ENCODE measurements around the gene TIGD3. TPM values are rescaled to one million over a fixed set of nuclear protein-coding genes. Genes with fewer than 3 reads are reported as not detected.
A peak's percentile ranks its signal among the peaks of the same experiment; 100 is the strongest.

TIGD3 gene
- total and polyA plus RNA-seq, 5 donors from 2014 or later: 0.19 to 0.90 (median 0.37) TPM

DNA sequence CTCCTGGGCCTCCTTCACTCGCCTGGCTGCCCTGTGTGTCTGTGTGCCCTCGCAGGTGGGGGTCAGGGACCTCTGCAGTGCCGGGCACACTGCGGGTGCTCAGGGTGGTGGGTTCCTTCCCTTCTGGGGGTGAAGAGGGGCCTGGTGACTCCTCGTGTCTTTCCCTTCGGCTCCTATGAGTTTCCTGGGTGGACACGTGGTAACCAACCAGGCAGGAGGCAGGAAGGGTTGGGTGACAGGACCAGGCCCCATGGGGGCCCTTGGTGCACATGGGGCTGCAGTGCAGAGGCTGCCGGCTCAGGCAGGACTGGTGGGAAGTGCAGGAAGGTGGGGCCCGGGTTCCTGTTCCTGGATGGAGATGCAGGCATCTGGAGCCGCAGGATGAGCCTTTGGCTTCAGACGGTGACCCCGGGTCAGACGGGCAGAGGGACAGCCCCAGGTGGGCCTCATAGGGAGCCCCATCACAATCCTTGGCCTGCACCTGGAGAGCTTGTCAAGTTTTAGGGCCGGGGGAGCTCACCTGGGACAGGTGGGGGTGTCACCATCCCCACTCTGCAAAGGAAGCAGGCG lies 41.5 kb downstream of the TIGD3 start:
- Mint-ChIP-seq H3K4me3 (no peak overlapping the region), H3K9me3 (no peaks in the 10 kb centered on the region), H3K27me3 (no peaks in the 10 kb centered on the region), H3K36me3 (peaks cover 16% of the 10 kb centered on the region), H3K4me1 (peaks cover 0 to 18% (median 3%) of the 10 kb centered on the region in 4 donors), H3K27ac (no peak overlapping the region)
- H3K4me3 ChIP-seq (ENCODE audit: low read depth, low read length): no peak overlapping the region
- ATAC-seq (ENCODE audit: low read depth in 2 of 2): no peak
- H3K27me3 ChIP-seq (ENCODE audit: control insufficient read depth, insufficient read depth, low read length): no peaks in the 10 kb centered on the region
- H3K27ac ChIP-seq (ENCODE audit: insufficient read depth, low read length, poor library complexity, severe bottlenecking): no peak overlapping the region
- DNase-seq: no peak
- H3K36me3 ChIP-seq (ENCODE audit: control insufficient read depth, insufficient read depth, low read length): peaks cover 54% of the 10 kb centered on the region
- no peaks in the 10 kb centered on the region for H3K4me1 ChIP-seq (ENCODE audit: control insufficient read depth, insufficient read depth, low read length, poor library complexity, severe bottlenecking)
- no peaks in the 10 kb centered on the region for H3K9me3 ChIP-seq (ENCODE audit: control insufficient read depth in 2 of 2, low read length in 2 of 2)

GRCh38 chr11:65396769-65397745 lies 42.5 kb downstream of the TIGD3 start:
- ATAC-seq (ENCODE audit: low read depth in 2 of 2) (no peak), DNase-seq (no peak)
- Mint-ChIP-seq H3K4me1 (peaks cover 0 to 13% (median 3%) of the 10 kb centered on the region in 4 donors), H3K27ac (peak overlapping the region in 2 of 3 donors; percentile 32 to 72), H3K9me3 (no peaks in the 10 kb centered on the region), H3K36me3 (peaks cover 20% of the 10 kb centered on the region), H3K4me3 (no peak overlapping the region), H3K27me3 (no peaks in the 10 kb centered on the region)
- no peaks in the 10 kb centered on the region for H3K4me1 ChIP-seq (ENCODE audit: control insufficient read depth, insufficient read depth, low read length, poor library complexity, severe bottlenecking)
- peaks cover 55% of the 10 kb centered on the region for H3K36me3 ChIP-seq (ENCODE audit: control insufficient read depth, insufficient read depth, low read length)
- H3K4me3 ChIP-seq (ENCODE audit: low read depth, low read length): no peak overlapping the region
- H3K9me3 ChIP-seq (ENCODE audit: control insufficient read depth in 2 of 2, low read length in 2 of 2): no peaks in the 10 kb centered on the region
- H3K27ac ChIP-seq (ENCODE audit: insufficient read depth, low read length, poor library complexity, severe bottlenecking): no peak overlapping the region
- H3K27me3 ChIP-seq (ENCODE audit: control insufficient read depth, insufficient read depth, low read length): no peaks in the 10 kb centered on the region

DNA sequence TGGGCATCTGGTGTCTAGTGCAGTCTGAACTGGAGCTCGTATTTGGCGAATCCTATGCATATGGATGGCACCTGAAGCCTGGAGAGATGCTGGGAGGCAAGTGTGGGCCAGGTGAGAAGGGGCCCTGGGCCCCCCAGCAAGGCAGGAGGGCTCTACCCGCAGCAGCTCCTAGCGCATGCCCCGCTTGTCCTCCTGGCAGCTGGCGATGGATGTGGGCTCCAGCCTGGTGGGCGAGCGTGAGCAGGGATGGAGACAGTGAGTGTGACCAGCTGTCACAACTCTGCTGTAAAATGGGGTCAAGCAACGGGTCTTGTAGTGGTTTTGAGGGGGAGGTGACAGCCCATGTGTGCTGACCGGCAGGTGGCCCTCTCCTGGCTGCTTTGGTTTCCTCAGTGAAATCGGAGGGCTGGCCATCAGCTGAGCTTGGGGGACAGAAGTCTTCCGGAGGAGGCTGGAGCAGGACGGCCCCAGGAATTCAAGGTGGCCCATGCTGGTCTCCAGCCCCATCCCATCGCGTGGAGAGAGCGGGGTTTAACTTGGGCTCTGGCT lies 43.9 kb downstream of the TIGD3 start:
- H3K36me3 ChIP-seq (ENCODE audit: control insufficient read depth, insufficient read depth, low read length): peaks cover 57% of the 10 kb centered on the region
- ATAC-seq (ENCODE audit: low read depth in 2 of 2): no peak
- Mint-ChIP-seq H3K27ac (no peak overlapping the region), H3K9me3 (no peaks in the 10 kb centered on the region), H3K27me3 (no peaks in the 10 kb centered on the region), H3K4me1 (peaks cover 0 to 11% (median 3%) of the 10 kb centered on the region in 4 donors), H3K36me3 (peaks cover 21% of the 10 kb centered on the region), H3K4me3 (no peak overlapping the region)
- no peaks in the 10 kb centered on the region for H3K9me3 ChIP-seq (ENCODE audit: control insufficient read depth in 2 of 2, low read length in 2 of 2)
- no peak for DNase-seq
- no peaks in the 10 kb centered on the region for H3K27me3 ChIP-seq (ENCODE audit: control insufficient read depth, insufficient read depth, low read length)
- no peak overlapping the region for H3K27ac ChIP-seq (ENCODE audit: insufficient read depth, low read length, poor library complexity, severe bottlenecking)
- no peak overlapping the region for H3K4me3 ChIP-seq (ENCODE audit: low read depth, low read length)
- no peaks in the 10 kb centered on the region for H3K4me1 ChIP-seq (ENCODE audit: control insufficient read depth, insufficient read depth, low read length, poor library complexity, severe bottlenecking)

- no peak for DNase-seq
- H3K4me3 ChIP-seq (ENCODE audit: low read depth, low read length): no peak overlapping the region
- H3K27ac Mint-ChIP-seq: peak overlapping the region in 2 of 3 donors; percentile 38 to 87
- H3K36me3 ChIP-seq (ENCODE audit: control insufficient read depth, insufficient read depth, low read length): peaks cover 60% of the 10 kb centered on the region
- H3K27ac ChIP-seq (ENCODE audit: insufficient read depth, low read length, poor library complexity, severe bottlenecking): no peak overlapping the region
- H3K36me3 Mint-ChIP-seq: peaks cover 23% of the 10 kb centered on the region
- no peaks in the 10 kb centered on the region for H3K9me3 ChIP-seq (ENCODE audit: control insufficient read depth in 2 of 2, low read length in 2 of 2)
- no peaks in the 10 kb centered on the region for H3K4me1 ChIP-seq (ENCODE audit: control insufficient read depth, insufficient read depth, low read length, poor library complexity, severe bottlenecking)
- no peaks in the 10 kb centered on the region for H3K9me3 Mint-ChIP-seq
- ATAC-seq (ENCODE audit: low read depth in 2 of 2): no peak
- H3K27me3 ChIP-seq (ENCODE audit: control insufficient read depth, insufficient read depth, low read length): no peaks in the 10 kb centered on the region
- H3K4me1 Mint-ChIP-seq: peaks cover 0 to 14% (median 5%) of the 10 kb centered on the region in 4 donors
- no peaks in the 10 kb centered on the region for H3K27me3 Mint-ChIP-seq
- no peak overlapping the region for H3K4me3 Mint-ChIP-seq
Observed at GRCh38 chr11:65399249-65399648, 44.7 kb downstream of the TIGD3 start.

DNA sequence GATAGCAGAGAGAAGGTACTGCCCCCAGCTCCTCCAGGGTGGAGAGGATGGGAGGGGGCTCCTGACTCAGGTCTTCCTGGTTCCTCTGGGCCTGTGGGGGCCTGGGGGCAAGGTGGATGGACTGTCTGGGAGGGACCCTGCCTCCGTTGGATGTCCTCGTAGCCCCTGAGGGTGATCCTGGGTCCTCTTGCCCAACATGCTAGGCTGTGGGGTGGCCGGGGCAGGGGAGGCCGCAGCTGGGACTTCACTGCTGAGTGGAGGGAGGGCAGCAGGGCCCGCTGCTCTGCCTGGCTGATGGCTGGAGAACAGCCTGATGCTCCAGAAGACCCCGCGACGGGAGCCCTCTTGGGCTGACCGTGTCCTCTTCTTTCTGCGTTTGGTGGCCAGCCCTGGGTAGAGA lies 45.3 kb downstream of the TIGD3 start:
- no peaks in the 10 kb centered on the region for H3K4me1 ChIP-seq (ENCODE audit: control insufficient read depth, insufficient read depth, low read length, poor library complexity, severe bottlenecking)
- peaks cover 62% of the 10 kb centered on the region for H3K36me3 ChIP-seq (ENCODE audit: control insufficient read depth, insufficient read depth, low read length)
- no peak overlapping the region for H3K27ac ChIP-seq (ENCODE audit: insufficient read depth, low read length, poor library complexity, severe bottlenecking)
- no peaks in the 10 kb centered on the region for H3K9me3 Mint-ChIP-seq
- no peaks in the 10 kb centered on the region for H3K27me3 Mint-ChIP-seq
- H3K4me3 Mint-ChIP-seq: no peak overlapping the region
- no peak overlapping the region for H3K27ac Mint-ChIP-seq
- no peaks in the 10 kb centered on the region for H3K9me3 ChIP-seq (ENCODE audit: control insufficient read depth in 2 of 2, low read length in 2 of 2)
- ATAC-seq (ENCODE audit: low read depth in 2 of 2) (no peak), DNase-seq (no peak)
- H3K4me1 Mint-ChIP-seq: peaks cover 0 to 14% (median 5%) of the 10 kb centered on the region in 4 donors
- H3K27me3 ChIP-seq (ENCODE audit: control insufficient read depth, insufficient read depth, low read length): no peaks in the 10 kb centered on the region
- no peak overlapping the region for H3K4me3 ChIP-seq (ENCODE audit: low read depth, low read length)
- peaks cover 23% of the 10 kb centered on the region for H3K36me3 Mint-ChIP-seq

DNA sequence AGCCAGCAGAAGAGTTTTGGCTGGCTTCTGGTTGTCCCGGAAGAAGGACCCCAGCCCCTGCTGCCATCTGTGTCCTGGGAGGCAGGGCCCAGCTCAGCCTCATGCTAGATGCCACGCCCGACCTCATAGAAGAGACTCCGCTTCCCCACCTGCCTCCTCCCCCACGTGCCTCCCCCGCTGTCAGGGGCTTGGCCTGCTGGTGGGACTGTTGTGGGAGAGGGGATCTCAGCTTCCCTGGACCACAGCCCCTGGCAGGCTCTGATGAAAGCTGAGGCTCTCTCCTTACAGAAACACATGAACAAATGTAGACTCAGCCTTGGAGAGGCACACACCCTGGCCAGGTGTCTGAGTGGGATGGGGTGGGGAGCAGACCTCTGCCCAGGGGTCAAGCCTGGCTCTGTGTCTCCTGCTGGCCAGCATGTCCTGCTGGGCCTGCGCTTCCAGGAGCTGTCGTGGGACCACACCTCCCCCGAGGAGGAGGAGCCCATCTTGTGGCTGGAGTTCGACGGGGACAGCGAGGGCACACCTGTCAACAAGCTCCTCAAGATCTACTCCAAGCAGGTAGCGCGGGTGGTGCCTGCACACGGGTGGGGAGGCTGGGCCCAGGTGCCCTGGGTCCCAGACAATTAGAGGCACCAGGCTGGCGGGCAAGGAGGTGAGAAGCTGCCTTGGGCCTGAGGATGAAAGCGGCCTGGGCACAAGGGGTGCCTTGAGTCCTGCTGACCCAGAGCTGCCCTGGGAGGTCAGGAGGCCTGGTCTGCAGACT lies 45.9 kb downstream of the TIGD3 start:
- H3K9me3 Mint-ChIP-seq: no peaks in the 10 kb centered on the region
- DNase-seq (no peak), ATAC-seq (ENCODE audit: low read depth in 2 of 2) (no peak)
- no peak overlapping the region for H3K4me3 ChIP-seq (ENCODE audit: low read depth, low read length)
- no peak overlapping the region for H3K27ac Mint-ChIP-seq
- H3K4me1 ChIP-seq (ENCODE audit: control insufficient read depth, insufficient read depth, low read length, poor library complexity, severe bottlenecking): no peaks in the 10 kb centered on the region
- H3K9me3 ChIP-seq (ENCODE audit: control insufficient read depth in 2 of 2, low read length in 2 of 2): no peaks in the 10 kb centered on the region
- peaks cover 66% of the 10 kb centered on the region for H3K36me3 ChIP-seq (ENCODE audit: control insufficient read depth, insufficient read depth, low read length)
- H3K4me3 Mint-ChIP-seq: no peak overlapping the region
- H3K4me1 Mint-ChIP-seq: peaks cover 0 to 14% (median 5%) of the 10 kb centered on the region in 4 donors
- H3K27ac ChIP-seq (ENCODE audit: insufficient read depth, low read length, poor library complexity, severe bottlenecking): no peak overlapping the region
- H3K27me3 ChIP-seq (ENCODE audit: control insufficient read depth, insufficient read depth, low read length): no peaks in the 10 kb centered on the region
- no peaks in the 10 kb centered on the region for H3K27me3 Mint-ChIP-seq
- H3K36me3 Mint-ChIP-seq: peaks cover 23% of the 10 kb centered on the region

- H3K36me3 ChIP-seq (ENCODE audit: control insufficient read depth, insufficient read depth, low read length): peaks cover 63% of the 10 kb centered on the region
- H3K27ac Mint-ChIP-seq: no peak overlapping the region
- no peak for DNase-seq
- no peak overlapping the region for H3K4me3 ChIP-seq (ENCODE audit: low read depth, low read length)
- H3K9me3 ChIP-seq (ENCODE audit: control insufficient read depth in 2 of 2, low read length in 2 of 2): no peaks in the 10 kb centered on the region
- H3K36me3 Mint-ChIP-seq: peaks cover 23% of the 10 kb centered on the region
- no peaks in the 10 kb centered on the region for H3K27me3 ChIP-seq (ENCODE audit: control insufficient read depth, insufficient read depth, low read length)
- no peak overlapping the region for H3K27ac ChIP-seq (ENCODE audit: insufficient read depth, low read length, poor library complexity, severe bottlenecking)
- no peaks in the 10 kb centered on the region for H3K9me3 Mint-ChIP-seq
- ATAC-seq (ENCODE audit: low read depth in 2 of 2): no peak
- H3K4me1 Mint-ChIP-seq: peaks cover 0 to 14% (median 5%) of the 10 kb centered on the region in 4 donors
- H3K27me3 Mint-ChIP-seq: no peaks in the 10 kb centered on the region
- no peaks in the 10 kb centered on the region for H3K4me1 ChIP-seq (ENCODE audit: control insufficient read depth, insufficient read depth, low read length, poor library complexity, severe bottlenecking)
- no peak overlapping the region for H3K4me3 Mint-ChIP-seq
Observed at GRCh38 chr11:65401073-65401802, 46.7 kb downstream of the TIGD3 start.

Data from CD4-positive, CD25-positive, alpha-beta regulatory T cell (primary cell).